GM19438 (cell line): Measurements from ENCODE around the gene KCTD6.
"Not testable (repeated sequence)": the region's sequence is repeated elsewhere in the genome, so short reads cannot be mapped to it uniquely, and the experiment has no call there.

Source experiments
- ATAC-seq: cut with Tn5 transposase; IDR thresholded peaks from one replicate; pipeline ENCODE4 v1.9.1; 2021; ENCODE audit warnings: low read depth; ENCODE audit not compliant: unreplicated experiment

Gene KCTD6

GRCh38 chr3:58521917-58522631 is 30.2 kb downstream of the KCTD6 start:
- no peak for ATAC-seq

DNA sequence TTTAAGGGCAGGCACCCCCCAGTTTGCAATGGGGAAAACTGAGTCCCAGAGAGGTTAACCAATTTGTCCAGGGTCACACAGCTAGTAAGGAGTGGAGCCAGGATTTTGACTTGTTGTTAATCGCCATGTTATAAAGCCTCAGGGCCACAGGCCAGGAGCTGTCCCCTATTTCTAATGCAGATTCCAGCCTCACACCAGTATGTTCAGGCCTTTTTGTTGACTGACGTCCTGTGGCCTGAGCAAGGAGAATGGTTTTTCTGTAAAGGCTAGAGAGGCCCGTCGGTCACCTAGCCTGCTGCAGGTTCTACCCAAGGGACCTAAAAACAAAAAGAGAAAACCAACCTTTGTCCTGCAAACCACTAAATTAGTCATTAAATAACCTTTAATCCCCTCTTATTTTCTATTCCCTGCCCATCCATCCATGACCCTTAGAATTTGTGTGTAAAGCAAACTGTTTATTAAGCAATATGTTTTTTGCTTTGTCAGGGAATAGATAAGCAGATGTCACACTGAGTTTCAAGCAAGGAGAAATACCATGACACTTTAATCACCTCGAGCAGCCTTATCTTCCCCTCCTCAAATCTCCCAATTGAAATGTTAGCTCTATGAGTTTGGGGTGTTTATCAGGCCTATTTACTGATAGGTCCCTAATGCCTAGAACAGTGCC is 31.0 kb downstream of the KCTD6 start:
- no peak for ATAC-seq

GRCh38 chr3:58524326-58524888 is 32.5 kb downstream of the KCTD6 start:
- no peak for ATAC-seq

GRCh38 chr3:58526515-58526957 is 34.6 kb downstream of the KCTD6 start:
- no peak for ATAC-seq

GRCh38 chr3:58527440-58527839 is 35.5 kb downstream of the KCTD6 start:
- ATAC-seq = not testable (repeated sequence)

DNA sequence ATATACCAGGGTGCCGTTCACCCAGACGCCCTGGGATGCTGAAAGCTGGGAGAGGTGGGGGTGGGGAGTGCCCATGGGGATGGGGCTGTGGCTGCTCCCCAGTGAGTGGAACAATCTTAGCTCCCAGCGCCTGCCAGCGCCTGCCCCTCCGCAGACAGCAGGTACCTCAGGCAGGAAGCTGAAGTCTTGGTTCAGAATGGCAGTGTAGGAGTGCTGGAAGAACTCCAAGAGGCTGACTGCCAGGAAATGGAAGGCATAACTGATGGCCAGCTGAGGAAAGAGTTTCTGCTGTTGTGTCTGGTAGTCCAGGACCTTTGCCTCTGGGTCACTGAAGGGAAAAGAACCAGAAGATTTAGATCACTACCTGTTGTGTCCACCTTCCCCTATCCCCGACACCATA is 36.7 kb downstream of the KCTD6 start:
- no peak for ATAC-seq

- ATAC-seq = no peak
Measured at GRCh38 chr3:58529516-58530353, 37.8 kb downstream of the KCTD6 start.

- ATAC-seq = no peak
Measured at GRCh38 chr3:58530354-58530865, 38.5 kb downstream of the KCTD6 start.

DNA sequence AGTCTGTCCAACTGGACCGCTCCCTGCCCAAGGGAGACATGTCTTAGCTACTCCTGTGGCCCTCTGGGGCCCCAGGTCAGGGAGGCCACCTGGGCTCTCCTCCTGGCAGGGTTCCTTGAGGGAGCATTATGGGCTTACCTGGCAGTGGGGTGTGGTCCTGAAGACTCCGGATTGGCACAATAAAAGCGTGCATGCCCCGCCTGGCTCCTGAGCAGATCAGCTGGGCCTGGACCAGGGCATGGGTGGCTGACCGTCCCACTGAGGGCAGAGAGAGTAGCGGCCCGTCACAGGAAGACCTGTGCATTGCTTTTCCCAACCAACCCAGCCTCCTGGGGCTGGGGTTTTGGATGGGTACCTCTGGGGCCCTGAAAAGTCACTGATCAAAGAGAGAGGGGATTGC is 39.7 kb downstream of the KCTD6 start:
- ATAC-seq = no peak

- ATAC-seq = no peak
Measured at GRCh38 chr3:58531956-58532355, 40.1 kb downstream of the KCTD6 start.

DNA sequence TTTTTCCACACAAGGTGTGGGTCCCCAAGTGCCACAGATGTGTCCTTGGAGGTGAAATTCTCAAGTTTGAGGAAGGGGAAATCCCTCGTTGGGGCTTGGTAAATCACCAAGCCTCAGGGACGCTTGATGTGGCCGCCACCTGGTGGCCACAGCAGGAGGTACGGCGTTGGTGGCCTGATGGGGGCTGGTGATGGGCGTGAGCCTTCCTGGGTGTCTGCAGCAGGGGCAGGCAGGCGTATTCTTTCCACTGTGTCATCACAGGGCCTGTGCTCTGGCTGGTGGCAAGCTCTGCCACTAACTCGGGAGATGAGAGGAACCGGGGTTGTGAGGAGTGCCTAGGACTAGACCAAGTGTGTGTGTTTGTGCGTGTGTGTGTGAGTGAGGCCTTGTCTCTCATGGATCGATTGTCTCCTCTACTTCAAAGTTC is 40.9 kb downstream of the KCTD6 start:
- peak; percentile 88 for ATAC-seq

DNA sequence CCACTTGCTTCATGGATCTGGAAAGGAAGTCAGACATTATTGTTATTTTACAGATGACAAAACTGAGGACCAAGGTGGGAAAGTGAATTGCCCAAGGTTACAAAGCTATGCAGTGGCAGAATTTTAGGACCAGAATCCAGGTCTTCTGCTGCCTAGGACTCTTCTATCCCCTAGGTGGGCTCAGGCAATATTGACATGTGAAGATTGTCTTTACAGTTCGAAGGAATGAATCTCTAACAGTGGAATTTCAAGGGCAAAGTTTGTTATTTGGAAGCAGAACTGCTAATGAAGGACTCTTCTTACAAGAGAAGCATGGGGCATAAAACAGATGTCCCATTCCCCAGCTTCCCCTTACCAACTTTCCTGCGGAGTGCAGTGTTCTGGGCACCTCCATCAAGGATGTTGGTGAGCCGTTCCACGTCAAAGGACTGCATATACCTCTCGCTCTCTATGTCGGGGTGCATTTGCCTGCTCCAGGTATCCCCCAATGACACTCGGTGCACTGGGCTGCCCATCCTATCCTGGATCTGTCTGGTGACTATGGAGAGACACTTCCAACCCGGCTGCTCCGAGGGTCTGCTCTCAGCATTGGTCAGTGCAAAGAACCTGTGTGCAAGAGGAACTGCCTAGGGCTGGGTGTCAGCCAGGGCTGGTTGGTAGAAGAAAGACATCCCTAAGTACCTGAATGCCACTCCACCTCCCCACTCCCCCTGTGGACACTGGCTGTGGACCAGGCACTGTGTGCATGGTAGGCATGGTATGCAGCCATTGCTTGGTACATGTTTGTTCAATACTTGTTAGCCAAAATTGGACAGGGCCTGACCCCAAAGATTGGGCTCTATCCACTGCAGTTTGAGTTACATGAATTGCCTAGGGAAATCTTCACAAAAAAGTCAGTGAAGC is 42.9 kb downstream of the KCTD6 start:
- no peak for ATAC-seq

- no peak for ATAC-seq
Measured at GRCh38 chr3:58535531-58536500, 43.9 kb downstream of the KCTD6 start.

DNA sequence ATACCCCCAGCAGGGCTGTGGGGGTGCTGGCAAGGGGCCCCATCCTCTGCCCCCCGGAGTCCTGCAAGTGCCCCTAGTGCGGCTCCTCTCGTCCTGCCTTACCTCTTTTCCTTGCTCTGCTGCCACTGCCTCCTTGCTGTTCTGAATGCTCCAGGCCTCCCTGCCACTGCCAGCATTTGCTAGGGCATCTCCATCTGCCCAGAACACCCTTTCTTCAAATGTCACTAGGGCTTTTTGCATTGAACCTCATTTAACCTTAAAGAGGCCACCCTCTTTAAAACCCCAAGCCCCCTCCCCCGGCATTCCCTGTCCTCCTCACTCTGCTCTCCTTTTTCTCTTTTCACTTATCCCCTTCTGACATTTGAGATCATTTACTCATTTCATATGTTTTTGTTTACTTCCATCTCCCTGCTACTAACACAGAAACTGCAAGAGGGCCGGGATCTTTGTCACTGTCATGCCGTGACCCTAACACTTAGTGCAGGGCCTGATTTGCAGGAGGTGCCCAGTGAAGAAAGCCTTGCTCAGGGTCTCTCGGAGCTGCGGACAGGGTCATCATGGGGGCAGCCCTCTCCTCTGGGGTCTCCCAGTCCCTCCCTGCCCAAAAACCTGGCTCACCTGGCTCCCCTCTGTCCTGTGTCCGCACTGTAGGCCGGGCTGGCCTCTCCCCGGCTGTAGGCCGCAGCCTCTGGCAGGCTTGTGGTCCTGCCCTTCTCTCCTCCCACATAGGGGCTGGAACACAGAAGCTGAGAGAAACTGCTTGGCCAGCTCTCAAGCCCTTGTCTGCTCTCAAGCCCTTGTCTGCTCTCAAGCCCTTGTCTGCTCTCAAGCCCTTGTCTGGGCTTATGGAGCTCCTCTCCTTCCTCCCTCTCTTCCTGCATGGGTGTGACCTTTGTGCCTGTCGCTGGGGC is 44.9 kb downstream of the KCTD6 start, which contains the start of gene ACOX2:
Gene ACOX2 (minus strand): TSS at position 690 of the 911 bp plus-strand sequence. CDS start 2,084 bp downstream, outside the sequence.
- no peak for ATAC-seq

DNA sequence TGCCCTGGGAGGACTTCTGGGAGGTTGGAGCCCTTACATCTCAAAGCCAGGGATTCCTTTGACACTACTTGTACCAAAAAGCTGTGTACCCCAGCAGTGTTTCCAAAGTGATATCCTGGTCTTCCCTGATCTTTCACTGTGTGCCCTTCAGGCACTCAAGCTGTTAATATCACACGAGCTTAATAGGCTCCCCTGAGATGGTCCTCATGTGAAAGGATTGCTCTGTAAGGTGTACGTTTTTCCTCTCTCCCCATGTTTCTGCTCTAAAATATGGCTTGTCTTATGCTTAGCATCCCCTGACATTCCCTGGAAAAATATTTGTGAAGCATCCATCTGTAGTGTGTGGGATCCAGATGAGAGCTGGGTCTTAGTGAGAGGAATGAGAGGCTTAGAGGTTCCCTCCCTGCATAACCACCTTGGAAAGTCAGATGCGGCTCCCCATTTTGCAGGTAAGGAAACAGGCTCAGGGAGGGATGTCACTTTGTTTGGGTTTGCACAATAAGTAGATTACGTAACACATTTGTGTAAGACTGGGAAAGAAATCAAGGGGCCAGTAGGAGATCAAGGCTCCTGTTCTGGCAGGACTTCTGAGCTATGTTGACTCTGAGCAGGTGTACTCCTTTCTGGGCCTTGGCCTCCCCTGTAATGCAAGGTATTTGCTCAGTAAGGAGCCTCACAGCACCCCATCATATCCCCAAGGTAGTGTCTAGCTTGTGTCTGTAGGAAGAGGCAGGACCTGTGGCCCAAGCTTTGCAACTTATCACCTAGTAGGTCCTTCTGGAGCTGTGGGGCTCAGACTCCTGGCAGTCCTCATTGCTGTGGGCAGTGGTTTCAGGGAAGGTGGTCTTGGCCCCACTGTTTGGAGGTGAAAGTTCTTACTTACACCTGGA is 45.8 kb downstream of the KCTD6 start:
- ATAC-seq = no peak

- no peak for ATAC-seq
Measured at GRCh38 chr3:58539626-58540025, 47.7 kb downstream of the KCTD6 start.
